GM12874 (cell line): ENCODE data around the gene FHL3.

Experiments
- CTCF ChIP-seq: IDR thresholded peaks from 2 replicates; pipeline ENCODE4 v1.5.1; 2011; ENCODE audit warnings: low read depth, mild to moderate bottlenecking, control low read depth, low read length, moderate library complexity; ENCODE audit not compliant: insufficient read depth

FHL3 gene

GRCh38 chr1:37987679-37988078 is 17.6 kb downstream of the FHL3 start:
- TF ChIP-seq CTCF = no peak

GRCh38 chr1:37983546-37983945 is 21.8 kb downstream of the FHL3 start:
- TF ChIP-seq CTCF = no peak

- TF ChIP-seq CTCF = no peak
These were observed 26.8 kb downstream of the FHL3 start for GRCh38 chr1:37978541-37978940.

GRCh38 chr1:37975083-37975482 is 30.2 kb downstream of the FHL3 start:
- TF ChIP-seq CTCF = peak; percentile 34; the same call in 1 of the 2 replicates

- no peak for TF ChIP-seq CTCF
These were observed 30.7 kb downstream of the FHL3 start for GRCh38 chr1:37974567-37974966.

GRCh38 chr1:37965301-37965700 is 40.0 kb downstream of the FHL3 start:
- no peak for TF ChIP-seq CTCF

- TF ChIP-seq CTCF = no peak
These were observed 46.6 kb downstream of the FHL3 start for GRCh38 chr1:37958690-37959089.

- TF ChIP-seq CTCF = no peak
These were observed 49.6 kb downstream of the FHL3 start for GRCh38 chr1:37955685-37956084.
